NCI-H510A (cell line): Measurements from ENCODE around the gene PALMD.

Experiments used
- DNase-seq: peaks from one replicate; lab custom pipeline; 2025; lab: John Stamatoyannopoulos, UW

The PALMD gene

DNA sequence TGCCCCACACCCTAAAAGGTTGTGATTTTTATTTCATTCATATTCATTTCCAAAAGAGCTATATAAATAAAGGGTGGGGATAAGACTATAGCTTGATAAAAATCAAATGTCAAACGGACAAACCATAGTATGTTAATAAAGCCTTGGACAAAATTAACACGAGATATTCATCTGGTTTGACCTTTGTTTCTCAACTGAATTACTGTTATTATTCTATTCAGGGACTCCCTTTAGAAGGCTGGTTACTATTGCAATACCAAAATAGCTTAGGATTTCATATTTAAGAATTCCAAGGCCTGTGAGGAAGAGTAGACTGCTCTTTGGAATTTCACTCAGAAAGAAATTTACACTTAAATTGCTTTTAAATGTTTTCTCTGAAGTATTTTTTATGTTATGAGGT, 10.2 kb upstream of the PALMD start:
- DNase-seq: no peak

DNA sequence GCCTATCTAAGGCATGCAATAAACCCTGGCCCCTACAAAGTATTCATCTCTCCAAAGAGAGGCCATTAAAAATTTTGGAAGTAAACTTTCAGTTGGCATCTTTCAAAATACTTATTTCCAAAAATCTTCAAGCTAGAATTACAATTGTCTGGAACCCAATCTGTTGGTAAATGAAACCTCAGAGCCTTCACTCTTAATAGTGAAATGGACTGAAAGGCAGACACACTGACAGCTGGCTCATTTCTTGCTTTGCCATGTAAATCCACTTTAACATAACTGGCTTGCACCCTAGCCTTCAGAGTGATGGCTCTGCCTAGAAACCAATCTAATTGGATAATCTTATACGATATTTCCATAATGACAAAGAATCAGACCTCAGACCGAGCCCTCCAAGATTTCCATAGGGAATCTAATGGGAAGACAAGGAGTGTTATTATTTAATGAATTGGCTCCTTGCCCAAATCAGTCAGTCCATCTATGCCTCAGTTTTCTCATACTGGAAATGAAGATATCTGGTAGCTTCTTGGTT, 9.2 kb upstream of the PALMD start:
- no peak for DNase-seq

DNA sequence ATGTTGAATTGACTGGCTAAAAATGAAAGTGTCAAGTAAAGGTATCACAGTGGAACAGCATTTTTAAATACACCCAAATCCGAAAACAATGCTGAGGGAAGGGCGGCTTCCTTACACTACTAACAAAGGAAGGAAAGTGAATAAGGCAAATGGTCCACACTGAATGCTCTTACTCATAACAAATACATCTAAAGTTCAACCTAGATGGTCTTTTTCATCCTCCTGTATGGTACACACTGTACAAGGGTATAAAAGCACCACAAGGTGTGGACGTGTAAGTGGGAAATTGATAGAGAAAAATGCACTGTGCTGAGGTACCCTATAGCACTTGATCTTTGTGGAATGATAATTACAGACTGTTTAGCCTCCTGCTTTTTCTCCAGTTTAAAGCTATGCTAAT, 7.1 kb upstream of the PALMD start:
- DNase-seq: no peak

DNA sequence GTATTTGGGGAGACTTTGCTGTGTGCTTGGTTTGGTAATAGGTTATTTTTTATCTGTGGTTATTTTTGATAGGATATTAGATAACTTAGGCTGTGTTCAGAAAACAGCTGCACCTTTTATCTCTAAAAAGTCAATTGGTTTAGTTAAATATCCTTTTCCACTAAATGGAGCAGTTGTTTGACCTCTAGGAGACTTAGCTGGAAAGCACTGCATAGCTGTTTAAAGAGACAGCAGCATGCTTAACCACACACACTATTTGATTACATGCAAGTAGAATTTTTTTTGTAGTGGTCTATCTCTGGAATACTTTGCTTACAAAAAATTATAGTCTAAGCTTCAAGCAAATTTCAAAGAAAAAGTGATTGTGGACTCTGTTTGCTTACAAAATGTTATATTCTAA, 6.5 kb upstream of the PALMD start:
- no peak for DNase-seq

DNA sequence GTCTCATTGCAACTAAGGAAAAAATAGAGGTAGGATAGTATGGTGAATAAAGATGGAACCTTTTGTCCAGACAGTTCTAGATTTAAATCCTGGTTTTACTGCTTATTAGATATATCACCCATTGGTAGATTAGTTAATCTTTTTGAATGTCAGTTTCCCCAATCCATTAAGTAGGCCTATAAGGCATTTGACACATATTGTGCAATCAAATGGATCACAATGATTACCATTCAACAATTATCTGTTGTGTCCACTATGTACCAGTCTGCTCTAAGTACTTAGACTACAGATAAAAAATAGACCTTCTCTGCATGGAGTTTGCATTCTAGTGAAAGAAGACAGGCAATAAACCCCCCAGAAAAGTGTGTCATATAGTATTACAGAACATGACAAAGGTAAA, 6.0 kb upstream of the PALMD start:
- no peak for DNase-seq

DNA sequence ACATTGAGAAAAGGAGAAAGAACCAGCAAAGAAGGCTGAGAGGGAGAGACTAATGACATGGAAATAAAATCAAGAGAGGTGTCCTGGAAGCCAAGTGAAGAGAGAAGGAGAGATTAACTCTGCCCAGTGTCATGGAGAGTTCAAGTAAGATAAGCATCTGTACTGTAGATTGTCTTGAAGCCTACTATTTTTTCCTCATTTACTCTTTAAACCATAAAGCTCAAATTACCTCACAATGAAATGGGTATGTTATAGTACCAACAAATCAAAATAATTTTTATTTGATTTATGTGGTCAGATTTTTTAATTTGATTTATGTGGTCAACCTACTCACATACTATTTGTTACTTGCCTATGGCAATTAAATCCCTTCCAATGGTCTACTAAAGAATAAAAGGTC, 5.2 kb upstream of the PALMD start:
- DNase-seq: no peak

DNA sequence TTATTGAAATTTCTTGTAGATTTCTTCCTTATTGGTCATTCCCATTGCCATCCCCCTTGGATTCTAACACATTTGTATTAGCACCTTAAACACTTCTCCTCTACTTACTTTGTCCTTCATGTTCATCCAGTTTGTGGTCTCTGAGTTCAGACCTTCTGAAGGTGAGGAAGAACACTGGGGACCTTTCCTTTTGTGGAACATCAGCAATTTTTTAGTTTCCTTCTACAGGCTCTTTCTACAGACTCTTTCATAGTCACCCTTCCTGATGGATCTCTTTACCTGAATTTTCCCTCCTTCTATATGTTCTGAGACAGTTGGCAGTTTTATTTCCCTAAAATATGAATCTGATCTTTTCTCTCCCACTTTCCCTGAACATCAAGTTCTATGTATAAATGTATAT, 4.4 kb upstream of the PALMD start:
- no peak for DNase-seq

DNA sequence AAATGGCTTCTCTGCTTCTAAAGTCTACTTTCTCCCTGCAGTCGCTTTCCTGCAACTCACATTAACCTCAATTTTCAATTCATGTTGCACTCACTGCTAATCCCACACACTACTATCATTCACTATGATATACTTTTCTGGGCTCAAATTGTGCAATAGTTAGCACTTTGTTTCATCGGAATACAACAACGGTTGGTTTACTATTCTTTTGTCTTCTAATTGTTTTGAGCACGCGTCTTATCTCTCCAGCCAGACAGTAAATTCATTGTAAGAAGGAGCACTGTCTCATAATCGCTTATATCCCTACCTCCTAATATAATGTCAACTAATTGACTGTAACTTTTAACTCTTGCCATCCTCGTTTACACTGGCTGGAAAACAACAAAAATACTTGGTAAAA, 3.9 kb upstream of the PALMD start:
- DNase-seq: no peak

DNA sequence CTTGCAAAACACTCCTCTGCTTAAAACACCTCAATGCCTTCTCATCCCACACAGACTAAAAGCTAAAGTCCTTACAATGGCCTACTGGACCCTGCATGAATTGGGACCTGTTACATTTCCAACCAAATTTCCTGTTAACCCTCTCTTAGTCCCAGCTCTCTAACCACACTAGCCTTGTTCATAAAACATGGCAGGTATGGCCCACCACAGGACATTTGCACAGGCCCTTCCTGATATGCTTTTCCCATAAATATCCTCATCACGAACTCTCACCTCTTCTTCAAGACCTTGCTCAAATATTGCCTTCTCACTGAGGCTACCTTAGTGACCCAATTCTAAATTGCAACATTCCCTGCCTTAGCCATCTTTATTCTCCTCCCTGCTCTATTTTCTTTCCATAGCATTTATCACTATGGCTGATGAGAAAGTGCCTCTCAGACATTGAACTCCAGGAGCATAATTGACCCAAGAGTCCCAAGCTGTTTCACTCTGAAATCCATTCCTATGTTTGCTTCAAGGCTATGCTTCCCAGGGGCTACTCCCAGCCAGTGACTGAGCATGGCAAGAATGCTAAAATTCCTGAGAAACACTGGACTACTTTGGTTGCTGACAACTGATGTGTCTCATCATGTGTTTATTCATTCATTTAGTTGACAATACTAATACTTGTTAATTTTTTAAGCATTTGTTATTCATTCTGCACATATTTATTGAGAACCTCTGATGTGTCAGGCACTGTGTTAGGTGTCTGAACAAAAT, 2.7 kb upstream of the PALMD start:
- DNase-seq: no peak

DNA sequence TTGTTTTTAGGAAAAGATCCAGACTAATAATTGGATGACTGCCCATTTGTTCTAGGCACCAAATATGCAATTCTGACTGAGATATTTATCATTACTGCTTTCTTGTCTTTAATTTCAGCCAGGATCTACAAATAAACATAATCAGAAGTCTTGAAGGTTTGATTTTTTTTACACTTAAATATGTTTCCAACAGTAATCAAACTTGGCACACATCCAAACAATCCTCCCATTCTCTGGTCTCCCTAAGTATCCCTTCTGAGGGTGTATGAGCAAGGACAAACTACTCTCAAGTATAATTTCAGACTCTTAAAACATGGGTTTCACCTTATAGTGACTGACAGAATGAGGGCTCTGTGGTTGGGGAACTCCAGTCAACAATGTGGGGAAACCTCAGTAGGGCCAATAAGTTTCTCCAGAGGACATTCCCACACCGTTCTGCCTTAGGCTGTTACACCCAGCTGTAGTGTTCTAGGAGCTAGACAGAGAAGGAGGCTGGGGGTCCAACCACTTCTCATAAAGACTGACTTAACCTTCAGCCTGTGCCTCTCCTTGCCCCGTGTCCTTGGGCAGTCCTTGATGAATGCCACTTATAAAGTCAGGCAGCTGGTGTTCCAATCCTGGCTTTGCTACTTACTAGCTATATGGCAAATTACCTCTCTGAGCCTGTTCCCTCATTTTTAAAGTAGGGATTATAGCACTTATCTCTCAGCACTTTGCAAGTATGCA, 1.5 kb upstream of the PALMD start:
- DNase-seq: no peak

DNA sequence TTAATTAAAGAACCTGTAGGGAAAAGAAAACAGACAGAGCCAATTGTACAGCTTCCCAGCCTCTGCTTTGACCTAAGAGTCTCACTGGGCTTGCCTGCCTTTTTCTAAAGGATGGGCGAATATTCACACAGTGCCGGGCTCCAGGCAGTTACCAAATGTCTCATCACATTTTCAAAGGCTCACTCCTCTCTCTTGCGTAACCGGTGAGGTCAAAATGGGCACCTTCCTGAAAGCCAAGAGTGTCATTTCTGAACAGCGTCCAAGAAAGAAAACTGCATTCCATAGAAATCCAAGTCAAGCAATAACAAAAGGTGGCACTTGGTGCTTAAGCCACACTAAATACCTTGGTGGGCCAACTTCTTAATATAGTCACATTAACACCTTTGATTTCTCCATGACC, 710 bp upstream of the PALMD start:
- DNase-seq: no peak

DNA sequence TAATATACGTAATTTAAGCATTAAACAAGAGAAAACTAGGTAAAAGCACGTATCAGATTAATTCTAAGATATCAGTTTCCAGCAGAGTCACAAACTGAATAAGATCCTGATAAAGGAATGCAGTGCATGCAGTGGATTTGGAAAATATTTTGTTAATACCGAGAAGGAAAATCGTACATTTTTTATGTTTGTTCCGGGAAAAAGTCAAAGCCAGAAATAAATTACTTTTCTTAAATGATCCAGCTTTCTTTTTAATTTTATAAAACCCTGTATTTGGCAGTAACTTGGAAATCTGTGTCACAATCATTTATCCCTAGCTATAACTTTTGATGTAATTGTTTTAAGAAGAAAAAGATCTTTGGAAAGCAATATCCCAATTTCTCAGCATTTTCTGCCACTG, 955 bp downstream of the PALMD start:
- DNase-seq: no peak

DNA sequence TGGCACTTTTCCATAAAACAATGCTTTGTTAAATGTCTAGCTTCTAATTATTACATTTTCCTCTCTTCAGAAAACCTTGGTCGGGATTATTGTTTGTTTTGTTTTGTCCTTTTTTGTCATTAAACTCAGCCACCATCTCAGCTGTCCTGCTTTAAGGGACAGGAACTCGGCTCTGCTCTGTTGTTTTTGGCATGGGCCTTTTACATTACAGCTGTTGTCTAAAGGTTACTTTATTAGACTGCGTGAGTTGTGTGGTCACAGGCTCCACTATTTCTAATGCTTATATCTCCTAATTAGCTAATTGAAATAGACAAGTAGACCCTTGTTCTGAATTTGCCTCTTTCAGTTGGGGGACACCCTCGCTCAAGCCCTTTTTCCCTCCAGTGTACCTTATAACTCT, 1.6 kb downstream of the PALMD start:
- no peak for DNase-seq

DNA sequence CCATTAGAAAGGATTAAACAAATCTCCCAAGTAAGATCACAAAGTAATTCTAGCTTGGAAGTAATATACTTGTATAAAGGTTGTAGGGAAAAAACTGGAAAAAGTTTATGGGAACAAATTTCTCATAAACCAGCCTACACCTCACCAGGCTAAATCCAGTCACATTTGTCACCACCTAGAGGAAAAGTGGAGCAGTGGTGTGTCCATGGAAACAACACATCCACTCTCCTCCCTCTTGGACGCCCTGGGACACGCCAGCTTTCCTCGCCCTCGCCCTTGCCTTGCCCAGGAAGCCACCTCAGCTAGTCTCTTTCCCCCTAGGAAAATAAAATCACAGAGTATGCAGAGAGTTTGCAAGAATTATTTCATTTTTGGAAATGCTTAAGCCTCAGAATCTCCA, 2.2 kb downstream of the PALMD start:
- no peak for DNase-seq

DNA sequence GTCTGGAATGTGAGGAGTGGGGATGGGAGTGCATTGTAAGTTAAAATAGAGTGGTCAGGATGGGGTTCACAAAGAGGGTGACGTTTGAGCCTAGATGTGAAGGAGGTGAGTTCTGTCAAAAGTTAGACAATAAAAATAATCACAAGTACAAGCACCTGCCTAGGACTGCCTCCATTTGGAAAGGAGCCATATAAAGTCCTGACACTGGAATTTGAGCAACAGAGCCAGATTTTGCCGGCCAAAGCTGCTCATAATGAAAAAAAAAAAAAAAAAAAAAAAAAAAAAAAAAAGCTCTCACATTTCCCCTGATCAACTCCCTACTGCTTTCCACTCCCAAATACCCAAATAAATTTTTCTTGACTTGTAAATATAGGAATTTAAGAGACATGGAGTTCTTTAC, 4.1 kb downstream of the PALMD start:
- DNase-seq: no peak

DNA sequence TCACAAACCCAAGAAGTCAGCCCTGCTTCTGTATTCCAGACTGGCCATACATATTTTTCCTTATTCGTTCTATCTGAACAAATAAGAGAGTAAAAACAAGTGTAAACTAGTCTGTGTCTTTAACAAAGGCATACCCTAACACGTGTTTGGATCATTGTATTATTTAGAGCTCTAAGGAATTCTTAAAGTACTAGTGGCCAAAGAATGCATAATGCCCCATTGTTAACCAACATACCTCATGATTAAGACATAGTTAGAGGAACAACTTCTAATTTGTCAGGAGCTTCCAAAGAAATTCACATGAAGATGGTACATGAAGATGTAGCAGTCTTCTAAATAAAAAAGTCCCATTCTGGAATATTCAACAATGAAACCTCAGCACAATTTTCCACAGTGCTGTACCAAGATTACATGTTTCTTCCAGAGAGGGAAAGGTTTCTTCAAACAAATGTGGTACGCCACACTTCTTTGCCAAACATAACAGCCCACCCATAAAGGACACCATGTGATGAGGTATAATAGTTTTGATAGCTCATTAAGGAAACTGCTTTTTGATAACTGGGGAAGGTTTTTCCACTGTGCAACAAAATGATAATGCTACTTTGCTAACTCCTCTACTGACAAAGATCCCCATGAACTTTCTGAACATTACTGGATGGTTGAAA, 5.0 kb downstream of the PALMD start:
- DNase-seq: no peak

DNA sequence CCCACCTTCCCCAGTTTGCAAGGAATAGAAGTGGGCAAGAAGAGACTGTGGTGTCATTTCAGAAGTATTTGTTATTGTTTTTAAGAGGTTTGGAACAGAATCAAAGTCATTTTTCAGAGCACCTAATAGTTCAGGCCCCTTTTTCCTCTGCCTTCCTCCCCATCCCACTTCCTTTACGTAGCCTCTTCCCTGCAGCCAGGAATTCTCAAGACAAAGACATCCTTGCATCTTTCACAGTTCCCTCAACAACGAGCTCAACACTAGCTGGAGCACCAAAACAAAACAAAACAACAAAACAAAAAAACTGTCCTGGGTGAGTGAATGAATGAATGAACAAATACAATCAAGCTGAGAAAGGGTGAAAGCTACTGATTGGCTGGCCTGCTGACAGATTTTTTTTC, 7.0 kb downstream of the PALMD start:
- no peak for DNase-seq

DNA sequence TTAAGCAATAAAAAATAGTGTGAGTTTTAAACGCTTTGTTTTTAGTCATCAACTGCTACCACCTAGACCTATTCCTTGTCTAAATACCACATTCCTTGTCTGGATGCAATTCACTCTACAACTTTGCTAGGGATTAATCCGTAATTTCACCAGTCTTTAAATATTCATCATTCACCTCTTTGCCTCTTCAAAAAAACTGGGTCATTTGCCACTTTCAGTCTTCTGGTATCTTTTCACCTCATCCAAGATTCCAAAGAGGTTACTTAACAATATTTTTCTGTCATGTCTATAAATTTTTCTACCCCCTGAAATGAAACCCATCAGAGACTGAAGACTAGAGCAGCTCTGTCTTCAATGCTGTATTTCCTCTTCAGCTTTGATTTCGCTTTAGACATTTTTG, 9.5 kb downstream of the PALMD start:
- no peak for DNase-seq

DNA sequence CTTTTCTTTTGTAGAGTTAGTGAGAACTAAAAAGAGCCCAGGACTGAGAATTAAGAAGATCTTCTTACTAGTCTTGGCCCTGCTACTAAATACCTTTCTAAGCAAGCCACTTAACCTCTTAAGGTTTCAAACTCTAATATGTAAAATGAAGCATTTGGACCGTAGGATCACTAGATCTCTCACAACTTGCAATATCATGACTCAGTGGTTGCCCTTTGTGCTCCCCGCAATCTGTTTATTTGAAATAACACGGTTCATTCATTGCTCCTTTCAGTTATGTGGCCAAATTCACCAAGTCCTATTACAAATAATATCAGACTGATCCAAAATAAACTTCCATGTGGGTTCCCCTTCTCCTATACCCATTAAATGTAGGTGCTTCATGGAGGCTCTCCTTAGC, 10.8 kb downstream of the PALMD start:
- DNase-seq: no peak

DNA sequence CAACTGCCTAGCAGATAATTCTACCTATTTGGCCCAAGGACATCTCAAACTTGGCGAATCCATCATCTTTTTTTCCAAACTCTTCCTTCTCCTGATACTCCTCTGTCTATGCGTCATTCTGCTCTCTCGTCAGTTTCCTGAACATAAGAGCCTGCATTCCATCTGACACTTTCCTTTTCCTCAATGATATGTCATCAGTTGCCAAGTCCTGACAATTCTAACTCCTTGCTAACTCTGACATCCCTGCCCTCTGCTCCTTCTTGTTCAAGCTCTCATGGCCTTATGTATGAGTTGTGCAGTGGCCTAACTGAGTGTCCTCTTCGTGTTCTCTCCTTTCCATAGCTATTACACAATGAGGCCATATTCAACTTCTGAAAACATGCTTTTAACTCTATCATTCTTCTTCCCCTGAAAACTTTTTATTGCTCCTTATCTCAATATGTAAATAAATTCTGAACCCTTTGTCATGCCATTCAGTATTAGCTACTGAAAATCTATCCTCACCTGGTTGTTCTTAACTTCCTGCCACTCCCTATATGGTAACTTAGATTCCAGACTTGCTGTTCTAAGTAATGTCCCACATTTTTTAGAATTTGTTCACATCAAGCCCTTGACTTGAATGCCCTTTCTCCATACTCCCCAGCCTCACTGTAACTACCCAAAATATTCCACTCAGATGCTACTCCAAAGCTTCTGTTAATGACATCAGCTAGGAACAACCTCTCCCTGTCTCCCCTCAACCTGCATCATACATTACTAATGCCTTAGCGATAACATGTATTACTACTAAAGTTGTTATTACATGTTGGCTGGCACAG, 11.5 kb downstream of the PALMD start:
- no peak for DNase-seq

DNA sequence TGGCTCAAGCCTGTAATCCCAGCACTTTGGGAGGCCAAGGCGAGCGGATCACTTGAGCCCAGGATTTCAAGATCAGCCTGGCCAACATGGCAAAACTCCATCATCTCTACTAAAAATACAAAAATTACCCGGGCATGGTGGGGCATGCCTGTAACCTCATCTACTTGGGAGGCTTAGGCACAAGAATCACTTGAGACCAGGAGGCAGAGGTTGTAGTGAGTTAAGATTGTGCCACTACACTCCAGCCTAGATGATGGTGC, 12.0 kb downstream of the PALMD start:
- DNase-seq: no peak

DNA sequence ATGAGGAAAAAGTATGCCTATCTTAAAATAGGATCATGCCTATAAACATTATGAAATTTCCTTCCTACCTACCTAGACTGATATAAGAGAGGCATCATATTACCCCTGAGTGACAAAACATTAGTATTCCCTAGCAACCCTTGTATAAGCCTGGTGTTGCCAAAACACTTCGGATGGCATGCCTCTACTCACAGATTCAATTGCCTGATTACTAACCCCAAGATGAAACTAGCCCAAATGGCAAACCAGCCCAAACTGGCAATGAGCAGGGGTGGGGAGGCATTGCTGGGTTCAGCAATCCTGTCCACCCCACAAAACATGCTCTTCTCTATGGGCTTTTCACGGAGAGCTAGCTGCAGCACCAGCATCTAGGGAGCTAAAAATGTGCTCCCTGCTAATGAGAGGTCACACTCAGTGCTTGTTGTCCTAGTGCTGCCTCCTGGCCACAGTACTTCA, 13.9 kb downstream of the PALMD start:
- DNase-seq: peak; percentile 2
